GM12891 (cell line): ENCODE measurements around the gene MEP1B.

Experiments
- PAX5 ChIP-seq: IDR thresholded peaks from 2 replicates; pipeline ENCODE4 v1.6.1; 2011; ENCODE audit warnings: low read length, moderate library complexity, mild to moderate bottlenecking; ENCODE audit not compliant: insufficient read depth, severe bottlenecking
- POLR2A ChIP-seq: IDR thresholded peaks from 2 replicates; pipeline ENCODE4 v1.6.1; 2011; ENCODE audit warnings: low read depth, low read length, control low read depth
- POLR2AphosphoS5 ChIP-seq: IDR thresholded peaks from 2 replicates; pipeline ENCODE4 v1.6.1; 2011; ENCODE audit warnings: low read depth, low read length, control low read depth
- TAF1 ChIP-seq: IDR thresholded peaks from 2 replicates; pipeline ENCODE4 v1.6.1; 2011; ENCODE audit warnings: low read depth, low read length, control low read depth

DNA sequence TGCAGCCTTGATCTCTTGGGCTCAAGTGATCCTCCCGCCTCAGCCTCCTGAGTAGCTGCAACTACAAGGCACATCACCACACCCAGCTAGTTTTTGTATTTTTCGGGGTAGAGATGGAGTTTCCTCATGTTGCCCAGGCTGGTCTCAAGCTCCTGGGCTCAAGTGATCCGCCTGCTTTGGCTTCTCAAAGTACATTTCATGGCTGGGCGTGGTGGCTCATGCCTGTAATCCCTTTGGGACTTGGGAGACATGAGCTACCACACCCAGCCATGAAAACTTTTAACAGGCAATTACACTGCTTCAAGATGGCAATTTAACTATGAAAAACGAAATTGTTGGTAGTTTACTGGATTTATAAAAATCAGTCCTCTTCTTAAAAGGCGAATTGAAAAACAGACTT lies 69.7 kb downstream of the MEP1B start:
- TF ChIP-seq POLR2AphosphoS5 (no peak), POLR2A (no peak), PAX5 (no peak), TAF1 (no peak)
